H4 (cell line): ENCODE measurements around the gene CACNA2D3. TPM values are rescaled to one million over a fixed set of nuclear protein-coding genes. Genes with fewer than 3 reads are reported as not detected.
A peak's percentile ranks its signal among the peaks of the same experiment; 100 is the strongest.

Experiments used
- DNase-seq: peaks from one replicate; pipeline ENCODE4 v3.0.0-alpha.2; 2015; ENCODE audit warnings: low spot score
- total RNA-seq: library from RNA; depleted of rRNA; stranded (reverse); fragments of >200 nt; shearing (Covaris generic); gene quantifications from 2 replicates; pipeline ENCODE4 v1.2.3, GENCODE V29; 2014

Gene CACNA2D3
- total RNA-seq, 1 experiment from 2014 or later, result 4.3 TPM

DNA sequence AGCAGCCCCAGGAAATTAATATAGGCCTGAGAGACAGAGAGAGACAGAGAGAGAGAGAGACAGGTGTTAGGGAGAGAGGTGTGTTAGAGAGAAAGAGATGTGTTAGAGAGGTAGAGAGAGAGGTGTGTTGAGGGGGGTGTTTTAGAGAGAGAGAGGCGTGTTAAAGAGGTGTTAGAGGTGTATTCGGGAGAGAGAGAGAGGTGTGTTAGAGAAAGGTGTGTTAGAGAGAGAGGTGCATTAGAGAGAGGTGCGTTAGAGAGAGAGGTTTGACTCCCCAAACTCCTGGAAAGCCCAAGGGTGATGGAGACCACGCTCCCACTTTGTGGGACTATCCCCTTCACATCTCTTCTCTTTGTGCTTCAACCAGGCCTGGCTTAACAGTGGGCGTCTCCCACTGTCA lies 95.5 kb downstream of the CACNA2D3 start:
- DNase-seq, result no peak

DNA sequence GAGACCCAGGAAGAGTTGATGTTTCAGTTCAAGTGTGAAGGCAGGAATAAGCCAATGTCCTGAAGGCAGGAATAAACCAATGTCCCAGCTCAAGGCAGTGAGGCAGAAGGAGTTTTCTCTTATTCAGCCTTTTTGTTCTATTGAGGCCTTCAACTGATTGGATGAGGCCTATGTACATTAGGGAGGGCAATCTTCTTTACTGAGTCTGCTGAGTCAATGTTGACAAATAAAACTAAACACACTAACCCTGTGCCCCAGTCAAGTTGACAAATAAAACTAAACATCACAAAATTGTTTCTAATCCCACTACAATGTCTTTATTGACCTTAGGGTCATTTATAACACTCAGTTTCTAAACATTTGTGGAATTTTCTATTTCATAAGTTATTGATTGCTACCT lies 100.0 kb downstream of the CACNA2D3 start:
- no peak for DNase-seq

DNA sequence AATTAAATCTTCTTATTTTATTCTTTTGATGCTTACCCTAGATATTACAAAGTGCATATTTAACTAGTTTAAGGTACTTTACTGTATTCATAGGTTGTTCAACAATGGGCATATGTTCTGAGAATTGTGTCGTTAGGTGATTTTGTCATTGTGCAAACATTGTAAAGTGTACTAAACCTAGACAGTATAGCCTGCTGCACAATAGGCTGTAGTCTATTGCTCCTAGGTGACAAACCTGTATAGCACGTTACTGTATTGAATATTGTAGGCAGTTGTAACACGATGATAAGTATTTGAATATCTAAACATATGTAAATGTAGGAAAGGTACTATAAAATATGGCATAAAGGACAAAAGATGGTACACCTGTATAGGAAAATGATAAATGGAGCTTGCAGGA lies 100.7 kb downstream of the CACNA2D3 start:
- DNase-seq, result no peak

DNA sequence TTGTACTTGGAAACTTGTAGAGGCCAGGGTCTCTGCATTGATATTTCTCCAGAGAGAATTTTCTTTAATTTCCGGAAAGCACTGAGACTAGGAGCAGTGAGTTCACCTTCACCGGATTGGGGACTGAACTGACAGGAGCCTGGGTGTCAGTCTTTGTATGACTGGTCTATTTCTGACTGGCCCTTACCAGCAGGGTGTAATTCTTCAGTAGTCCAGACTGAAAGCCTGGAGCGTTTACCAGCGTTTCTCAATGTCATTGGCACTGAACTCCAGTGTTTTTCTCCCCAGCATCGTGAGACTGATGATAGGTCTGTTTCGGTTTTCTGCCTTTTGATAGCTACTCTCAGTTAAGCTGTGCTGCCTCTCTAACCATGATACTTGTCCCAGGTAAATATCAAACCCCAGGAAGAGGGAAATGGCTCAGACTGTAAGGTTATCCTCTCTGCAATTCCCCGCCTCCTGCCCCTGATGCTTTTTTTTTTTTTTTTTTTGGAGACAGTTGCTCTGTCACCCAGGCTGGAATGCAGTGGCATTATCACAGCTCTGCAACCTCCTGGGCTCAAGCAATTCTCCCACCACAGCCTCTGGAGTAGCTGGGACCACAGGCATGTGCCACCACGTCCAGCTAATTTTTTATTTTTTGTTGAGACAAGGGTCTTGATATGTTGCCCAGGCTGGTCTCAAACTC lies 103.6 kb downstream of the CACNA2D3 start:
- peak; percentile 6 for DNase-seq

DNA sequence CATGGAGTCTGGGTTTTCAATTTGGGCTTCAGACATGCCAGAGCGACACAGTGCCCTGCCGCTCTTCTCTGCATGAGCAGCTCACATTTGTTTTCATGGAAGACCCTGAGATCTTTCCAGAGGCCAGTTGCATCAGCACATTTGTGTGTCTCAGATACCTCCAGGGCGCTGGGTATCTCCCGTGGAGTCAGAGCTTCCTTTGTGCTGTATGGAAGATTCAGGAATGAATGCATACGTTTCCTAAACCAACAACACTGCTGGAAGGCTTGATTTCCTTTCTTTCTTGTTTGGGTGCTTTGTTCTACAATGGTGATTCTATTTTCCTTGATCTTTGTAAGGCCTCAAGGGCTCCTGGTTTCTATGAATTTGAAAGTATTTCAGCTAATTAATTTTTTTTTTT lies 106.5 kb downstream of the CACNA2D3 start:
- DNase-seq, result no peak

DNA sequence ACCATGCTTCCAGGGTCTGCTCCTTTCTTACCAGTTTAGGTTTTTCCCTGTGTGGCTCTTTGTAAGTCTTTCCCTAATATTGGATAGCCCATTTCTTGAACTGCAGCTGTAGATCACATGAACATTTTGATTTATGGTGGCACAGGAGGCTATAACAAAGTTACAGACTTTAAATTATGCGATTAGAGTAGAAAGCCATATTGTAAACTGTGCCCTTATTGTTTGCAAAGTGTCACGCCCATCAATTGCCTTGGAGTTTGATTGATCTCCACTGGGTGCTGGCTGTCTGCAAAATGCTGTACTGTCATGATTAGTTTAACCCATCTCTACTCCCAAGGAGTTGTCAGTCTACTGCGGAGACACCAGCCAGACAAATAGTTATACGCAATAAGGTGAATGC lies 110.3 kb downstream of the CACNA2D3 start:
- no peak for DNase-seq

DNA sequence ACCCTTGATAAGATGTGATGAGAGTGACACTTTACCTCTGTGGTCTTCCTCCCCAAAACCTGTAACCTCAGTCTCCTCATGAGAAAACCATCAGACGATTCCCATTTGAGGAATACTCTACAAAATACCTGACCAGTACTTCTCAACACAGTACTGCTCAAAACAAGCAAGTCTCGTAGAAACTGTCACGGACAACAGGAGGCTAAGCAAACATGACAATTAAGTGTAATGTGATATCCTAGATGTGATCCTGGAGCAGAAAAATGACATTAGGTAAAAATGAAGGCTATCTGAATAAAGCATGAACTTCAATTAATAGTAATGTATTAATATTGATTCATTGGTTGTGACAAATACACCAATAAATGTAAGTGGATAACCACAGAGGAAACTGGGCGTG lies 113.6 kb downstream of the CACNA2D3 start:
- DNase-seq, result no peak

DNA sequence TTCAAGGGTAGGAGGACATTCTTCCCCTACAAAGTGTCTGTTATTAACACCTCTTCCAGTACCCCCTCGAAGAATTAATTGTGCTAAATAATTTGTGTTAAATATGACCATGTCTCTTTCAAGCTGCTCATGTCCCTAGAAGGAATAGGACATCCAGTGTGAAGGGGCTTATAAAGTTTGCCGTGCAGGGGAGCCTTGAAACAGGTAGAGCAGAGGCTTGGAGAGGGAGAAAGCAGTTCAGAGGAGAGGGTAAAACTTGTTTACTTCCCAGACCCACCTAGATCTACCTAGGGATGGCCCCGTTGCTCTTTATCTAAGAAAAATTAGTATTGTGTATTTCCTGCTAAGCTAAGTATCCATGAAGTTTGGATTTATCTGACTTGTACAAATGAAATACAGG lies 114.8 kb downstream of the CACNA2D3 start:
- DNase-seq, result no peak

DNA sequence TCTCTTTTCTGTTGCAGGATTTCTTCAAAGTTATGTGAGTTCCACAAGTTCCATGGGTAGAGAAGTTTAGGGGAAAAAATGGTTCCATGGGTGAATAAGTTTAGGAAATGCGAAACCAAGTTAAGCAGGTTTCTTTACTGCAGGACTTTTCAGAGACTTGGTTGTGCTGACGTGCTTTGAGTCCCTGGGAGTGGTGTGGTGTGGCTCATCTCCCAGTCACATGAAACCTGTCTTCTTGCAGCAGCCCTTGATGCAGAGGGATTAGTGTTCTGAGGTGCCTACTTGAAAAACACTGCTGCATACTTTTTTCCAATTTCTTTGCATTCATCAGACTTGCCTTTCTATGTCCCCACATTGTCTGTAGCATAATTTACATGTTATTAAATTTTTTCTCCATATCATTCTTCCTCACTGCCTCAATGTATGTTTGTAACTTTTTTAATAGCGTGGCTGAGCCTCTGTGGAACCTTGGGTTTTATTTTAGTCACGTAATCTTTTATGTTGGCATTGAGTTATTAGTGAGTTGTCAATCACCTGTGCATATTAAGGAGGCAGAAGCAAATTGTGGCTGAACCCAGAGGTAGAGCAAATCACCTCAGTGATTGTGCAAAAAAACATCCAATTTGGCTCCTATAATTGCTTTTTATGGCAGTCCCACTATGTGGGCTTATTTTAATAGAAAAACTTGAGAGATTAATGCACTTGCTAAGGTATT lies 115.6 kb downstream of the CACNA2D3 start:
- DNase-seq, result no peak

DNA sequence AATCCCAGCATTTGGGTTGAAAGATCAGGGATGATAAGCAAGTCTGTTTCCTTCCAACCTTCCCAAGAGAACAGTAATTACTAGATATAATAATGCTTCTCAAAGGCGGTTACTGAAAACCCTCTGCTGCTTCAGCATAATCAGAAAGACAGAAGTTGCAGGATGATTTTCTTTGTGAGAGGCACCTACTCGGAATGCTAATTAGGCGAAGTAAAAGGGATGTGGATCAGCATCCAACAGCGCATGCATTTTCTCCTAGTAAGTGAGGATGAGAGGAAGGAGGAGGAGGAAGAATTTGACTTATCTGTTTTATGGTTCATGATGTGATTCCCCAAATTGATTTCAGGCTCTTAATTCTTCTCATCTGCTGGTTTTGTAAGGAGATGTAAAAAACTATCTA lies 118.0 kb downstream of the CACNA2D3 start:
- no peak for DNase-seq

DNA sequence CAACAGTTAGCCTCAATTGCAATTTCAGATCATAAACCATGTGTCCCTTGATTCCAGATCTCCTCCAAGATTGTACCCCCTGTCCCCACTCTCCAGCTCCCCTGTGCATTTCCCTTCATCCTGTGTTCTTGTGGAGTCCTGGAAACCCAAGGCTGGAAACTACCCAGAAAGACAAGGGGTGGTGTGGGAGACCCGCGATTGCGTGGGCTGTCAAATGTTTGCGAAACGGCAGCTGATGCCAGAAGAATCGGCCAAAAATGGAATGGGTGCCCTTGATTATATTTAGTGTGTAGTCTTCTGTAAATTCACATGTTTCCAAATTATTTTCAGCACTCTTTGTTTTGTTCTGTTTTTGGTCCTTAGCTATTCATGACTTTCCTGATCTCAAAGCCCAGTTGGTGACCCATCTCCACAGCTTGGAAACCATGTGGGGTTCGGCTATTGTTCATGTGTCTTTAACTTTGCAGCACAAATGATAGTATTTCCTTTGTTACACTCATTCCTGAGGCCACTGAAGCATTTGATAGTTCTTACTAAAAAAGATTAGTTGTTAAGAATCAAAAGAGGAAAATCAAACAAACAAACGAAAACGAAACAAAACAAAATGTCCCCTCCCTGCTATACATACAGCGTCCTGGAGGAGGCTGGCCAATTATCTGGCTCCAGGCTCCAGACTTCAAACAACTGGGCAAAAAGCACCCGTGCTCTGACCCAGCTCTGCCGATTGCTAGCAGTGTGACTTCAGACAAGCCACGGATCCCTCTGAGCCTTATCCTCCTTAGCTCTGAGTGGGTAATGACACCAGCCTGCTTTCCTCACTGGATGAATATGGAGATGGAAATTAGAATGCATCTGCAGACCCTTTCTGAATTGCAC lies 120.9 kb downstream of the CACNA2D3 start:
- DNase-seq, result peak; percentile 34

DNA sequence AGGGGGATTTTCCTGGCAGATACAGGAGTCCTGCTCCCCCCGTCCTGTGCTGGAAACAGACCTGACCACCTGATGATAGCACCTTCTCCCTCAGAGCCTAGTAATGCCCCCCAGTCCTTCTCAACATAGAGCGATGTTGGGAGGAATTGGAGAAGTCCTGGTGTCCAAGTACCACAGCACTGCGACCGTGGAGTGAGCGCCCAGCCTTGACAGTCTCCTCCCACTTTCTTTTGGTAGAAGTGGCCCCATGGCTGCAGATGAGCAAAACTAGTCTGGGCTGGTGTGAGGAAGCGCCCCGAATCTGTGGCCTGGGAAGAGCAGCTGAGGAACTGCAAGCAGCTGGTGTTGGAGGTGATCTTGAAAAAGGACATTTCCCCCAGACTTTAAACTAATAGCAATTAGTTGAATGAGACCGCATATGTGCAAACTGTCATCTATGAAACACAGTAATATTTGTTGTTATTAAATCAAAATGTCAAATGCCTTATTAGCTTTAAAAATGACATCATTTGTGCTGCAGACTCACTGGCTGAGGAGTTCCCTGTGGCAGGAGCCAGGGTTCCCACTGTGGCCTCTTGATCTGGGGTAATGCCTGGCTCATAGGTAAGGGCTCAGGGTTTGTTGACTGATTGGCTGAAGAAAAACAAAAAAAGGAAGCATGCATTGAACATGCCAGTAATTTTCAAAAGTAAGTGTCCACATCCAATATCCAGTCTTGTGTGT lies 121.8 kb downstream of the CACNA2D3 start:
- no peak for DNase-seq

DNA sequence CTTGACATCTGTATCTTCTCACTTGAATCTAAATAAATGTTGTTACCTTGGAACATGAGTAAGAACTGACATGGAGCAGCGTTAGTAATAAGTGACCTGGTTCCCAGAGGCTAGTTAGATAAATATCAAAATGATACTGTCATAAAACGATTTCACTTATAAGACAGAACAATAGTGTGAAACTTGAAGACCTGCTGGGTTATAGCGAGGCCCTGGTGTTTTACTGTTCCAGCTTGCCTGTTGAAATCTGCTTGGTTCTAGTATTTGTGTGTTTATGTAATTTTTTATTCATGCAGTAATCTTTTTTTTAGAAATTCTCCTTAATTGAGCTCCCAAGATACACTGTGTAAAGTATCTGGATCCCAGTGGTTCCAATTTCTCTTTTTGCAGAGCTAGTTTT lies 129.4 kb downstream of the CACNA2D3 start:
- no peak for DNase-seq

DNA sequence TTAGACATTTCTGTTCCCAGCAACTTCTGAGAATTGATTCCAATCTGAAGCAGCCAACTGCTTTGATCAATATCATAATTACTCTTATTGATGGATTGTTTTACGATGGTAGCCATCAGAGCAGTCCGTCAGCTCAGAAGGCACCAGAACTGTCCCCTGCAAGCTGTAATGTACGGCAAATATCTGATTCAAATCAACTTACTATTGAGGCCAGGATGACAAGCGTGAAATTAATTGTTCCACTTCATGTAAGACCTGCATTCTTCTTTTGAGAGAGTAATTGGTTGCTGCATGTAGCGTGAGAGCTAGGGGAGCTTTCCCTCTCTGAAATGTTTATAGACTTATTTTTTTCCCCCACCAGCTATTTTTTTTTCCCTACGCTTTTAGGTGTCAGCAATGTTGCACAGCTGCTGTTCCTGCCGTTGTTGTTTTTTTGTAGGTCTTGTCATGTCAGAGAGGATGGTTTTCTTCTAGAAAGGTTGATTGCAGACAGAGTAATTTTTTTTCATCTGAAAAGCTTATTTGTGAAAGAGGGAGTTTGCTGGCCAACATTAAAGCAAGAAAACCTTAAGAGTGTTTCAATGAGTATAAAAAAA lies 134.9 kb downstream of the CACNA2D3 start:
- DNase-seq, result no peak

DNA sequence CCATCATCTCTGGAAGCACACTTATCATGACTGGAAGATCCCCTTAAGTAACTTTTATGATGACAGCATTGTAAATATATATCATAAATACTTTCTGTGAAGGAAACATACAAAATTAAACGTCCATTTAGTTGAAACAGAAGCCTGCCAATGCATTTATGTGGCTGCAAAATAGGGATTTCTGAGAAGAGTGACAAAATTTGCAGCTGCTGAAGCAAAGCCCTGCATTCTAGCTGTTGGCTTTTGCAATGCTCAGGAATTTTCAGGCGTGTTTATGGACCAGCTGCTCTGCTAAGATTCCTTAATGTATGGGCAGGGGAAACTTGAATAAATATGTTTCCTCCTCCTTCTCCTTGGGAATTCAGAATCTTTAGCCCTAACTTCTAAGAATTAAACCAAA lies 137.3 kb downstream of the CACNA2D3 start:
- no peak for DNase-seq

DNA sequence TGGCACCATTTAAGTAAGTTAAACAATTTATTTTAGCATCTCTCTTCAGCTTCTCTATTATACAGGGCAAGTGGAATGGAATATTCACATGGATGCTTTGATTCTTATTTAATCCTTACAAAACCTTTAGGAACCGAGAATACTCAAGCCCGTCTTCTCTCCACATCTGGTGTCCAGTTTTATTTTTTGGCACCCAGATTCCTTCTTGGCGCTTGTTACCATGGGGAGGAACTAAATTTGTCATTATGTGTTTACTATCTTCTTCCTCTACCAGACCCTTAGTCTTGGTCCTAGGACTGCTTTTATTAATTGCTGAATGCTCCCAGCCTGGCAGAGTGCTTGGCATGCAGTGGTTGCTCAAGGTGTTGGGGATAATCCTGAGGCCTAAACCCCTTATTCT lies 138.8 kb downstream of the CACNA2D3 start:
- DNase-seq, result no peak

DNA sequence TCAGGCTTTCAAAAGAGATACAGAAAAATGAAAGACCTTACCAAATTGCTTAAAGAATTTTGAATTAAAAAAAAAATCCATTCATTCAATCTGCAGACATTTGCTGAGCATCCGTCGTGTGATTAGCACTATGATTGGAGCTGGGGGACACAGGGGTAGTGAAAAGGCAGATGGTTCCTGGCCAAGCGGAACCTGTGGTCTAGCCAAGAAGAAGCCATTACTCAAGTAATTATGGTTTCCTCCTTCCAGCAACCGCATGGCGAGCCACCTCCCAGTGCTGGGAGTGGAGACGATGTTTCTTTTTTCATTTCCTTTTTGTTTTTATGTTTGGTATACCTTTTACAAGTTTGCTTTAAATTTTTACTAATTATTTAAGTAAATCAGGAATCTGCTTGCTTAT lies 140.2 kb downstream of the CACNA2D3 start:
- DNase-seq, result no peak

DNA sequence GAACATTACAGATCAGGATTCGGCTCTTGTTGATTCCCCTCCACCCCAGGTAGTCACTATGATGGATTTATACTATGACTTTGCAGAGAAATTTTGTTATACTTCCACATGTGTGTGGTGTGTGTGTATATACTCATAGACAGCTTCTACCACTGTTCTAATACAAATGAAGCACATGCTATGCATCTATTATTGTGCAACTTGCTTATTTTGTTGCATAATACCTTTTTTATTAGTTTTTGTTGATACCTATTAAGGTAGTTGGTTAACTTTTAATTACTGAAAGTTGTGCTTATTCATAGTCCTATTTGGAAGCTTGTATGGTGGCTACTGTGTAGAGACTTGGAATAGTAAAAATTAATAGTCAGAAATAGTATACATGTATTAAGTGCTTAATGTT lies 140.6 kb downstream of the CACNA2D3 start:
- DNase-seq, result no peak

DNA sequence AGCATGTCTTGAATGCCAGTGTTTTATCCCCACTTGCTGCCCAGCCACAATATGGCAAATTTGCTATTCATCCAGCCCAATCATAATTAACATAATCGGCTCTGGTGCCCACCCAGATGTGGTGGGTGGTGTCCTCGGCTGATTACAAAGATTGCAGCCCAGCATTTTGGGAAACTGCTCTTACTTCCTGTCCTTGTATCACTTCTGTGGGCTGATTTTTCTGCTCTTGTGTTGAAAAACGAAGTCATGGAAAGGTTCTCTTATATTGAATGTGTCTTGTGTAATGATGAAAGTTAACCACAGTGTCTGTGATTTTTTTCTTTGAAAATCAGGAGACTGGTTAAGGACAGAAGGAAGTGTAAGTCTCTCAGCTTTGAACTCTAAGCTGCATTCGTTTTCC lies 141.7 kb downstream of the CACNA2D3 start:
- DNase-seq, result no peak

DNA sequence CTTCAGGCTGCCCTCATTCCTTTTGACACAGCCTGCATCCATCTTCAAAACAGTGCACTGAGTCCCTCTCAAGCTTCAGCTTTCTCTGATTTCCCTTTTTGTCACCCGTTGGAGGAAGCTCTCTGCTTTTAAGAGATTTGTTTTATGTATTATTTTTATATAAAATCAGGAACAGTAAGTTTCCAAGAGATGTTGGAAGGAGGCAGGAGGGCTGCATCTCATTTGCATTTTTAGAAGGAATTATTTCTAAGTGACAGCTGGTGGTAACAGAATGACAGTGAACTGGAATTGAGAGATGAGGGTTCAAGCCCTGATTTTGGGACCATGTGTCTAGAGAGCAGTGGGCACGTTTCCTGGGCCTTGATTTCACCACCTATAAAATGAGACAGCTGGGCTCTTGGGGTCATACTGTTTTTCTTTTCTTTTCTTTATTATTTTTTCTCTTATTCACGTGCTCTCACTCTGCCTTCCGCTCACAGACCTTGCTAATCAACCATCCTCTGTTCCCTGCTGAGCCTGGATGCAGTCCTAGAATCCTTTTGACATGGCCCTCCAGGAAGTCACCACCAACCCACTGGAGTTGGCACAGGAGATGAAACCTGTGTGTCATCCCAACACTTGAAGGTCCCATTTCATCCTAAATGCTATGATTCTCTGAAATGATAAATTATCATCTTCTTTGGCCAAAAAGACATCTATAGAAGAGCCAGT lies 148.6 kb downstream of the CACNA2D3 start:
- DNase-seq, result no peak

DNA sequence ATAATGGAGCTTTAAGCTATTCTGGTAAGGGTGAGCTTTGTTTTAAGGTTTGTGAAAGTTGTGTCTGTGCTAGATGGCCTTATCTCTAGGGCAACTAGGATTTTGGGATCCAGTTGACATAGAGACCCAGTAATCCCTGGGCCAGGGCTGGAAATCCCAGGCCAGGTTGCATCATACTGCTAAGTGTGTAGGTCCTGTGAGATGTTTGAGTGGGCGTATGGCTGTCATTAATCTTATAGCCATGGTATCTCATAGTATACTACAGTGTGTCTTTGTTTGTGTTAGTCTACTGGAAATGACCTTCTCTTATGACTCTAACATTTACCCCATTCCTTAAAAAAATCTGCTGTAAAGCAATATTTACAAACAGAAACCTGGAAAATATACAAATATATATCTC lies 151.4 kb downstream of the CACNA2D3 start:
- DNase-seq, result no peak
